Thyroid gland (tissue), 4 donors: ENCODE results near the gene EHMT1.

Experiments used
- POLR2A ChIP-seq, 2 donors: fragments of 450-650 bp; IDR thresholded peaks; one replicate each; pipeline ENCODE4 v1.6.1; 2017; ENCODE audit warnings: antibody characterized with exemption in 2 of 2, mild to moderate bottlenecking in 2 of 2, moderate library complexity in 1 of 2
- TF ChIP-seq, protein P1 (sequence below), 6 experiments: fragments of 200-600 bp in 3 of 6; fragments of 450-650 bp in 3 of 6; sonication (generic) in 3 of 6; IDR thresholded peaks; one replicate each; pipeline ENCODE4 v1.5.1; 2016 to 2019; ENCODE audit warnings: antibody characterized with exemption in 6 of 6, mild to moderate bottlenecking in 2 of 6, inconsistent platforms in 1 of 6, moderate library complexity in 1 of 6

- TF ChIP-seq, protein P1, sequence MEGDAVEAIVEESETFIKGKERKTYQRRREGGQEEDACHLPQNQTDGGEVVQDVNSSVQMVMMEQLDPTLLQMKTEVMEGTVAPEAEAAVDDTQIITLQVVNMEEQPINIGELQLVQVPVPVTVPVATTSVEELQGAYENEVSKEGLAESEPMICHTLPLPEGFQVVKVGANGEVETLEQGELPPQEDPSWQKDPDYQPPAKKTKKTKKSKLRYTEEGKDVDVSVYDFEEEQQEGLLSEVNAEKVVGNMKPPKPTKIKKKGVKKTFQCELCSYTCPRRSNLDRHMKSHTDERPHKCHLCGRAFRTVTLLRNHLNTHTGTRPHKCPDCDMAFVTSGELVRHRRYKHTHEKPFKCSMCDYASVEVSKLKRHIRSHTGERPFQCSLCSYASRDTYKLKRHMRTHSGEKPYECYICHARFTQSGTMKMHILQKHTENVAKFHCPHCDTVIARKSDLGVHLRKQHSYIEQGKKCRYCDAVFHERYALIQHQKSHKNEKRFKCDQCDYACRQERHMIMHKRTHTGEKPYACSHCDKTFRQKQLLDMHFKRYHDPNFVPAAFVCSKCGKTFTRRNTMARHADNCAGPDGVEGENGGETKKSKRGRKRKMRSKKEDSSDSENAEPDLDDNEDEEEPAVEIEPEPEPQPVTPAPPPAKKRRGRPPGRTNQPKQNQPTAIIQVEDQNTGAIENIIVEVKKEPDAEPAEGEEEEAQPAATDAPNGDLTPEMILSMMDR (IDR thresholded peaks at IDR 0.05) = no peak
- no peak for TF ChIP-seq POLR2A (IDR thresholded peaks at IDR 0.05)
Observed at GRCh38 chr9:137685035-137685740, 66.4 kb downstream of the EHMT1 start.
